CD4-positive, alpha-beta T cell treated with Interleukin-6 for 4 hours (primary cell): Measurements from ENCODE around the gene DUSP22.
A peak's percentile ranks its signal among the peaks of the same experiment; 100 is the strongest.
"Not testable (repeated sequence)": the region's sequence is repeated elsewhere in the genome, so short reads cannot be mapped to it uniquely, and the experiment has no call there.

Experiments
- DNase-seq: peaks from one replicate; pipeline ENCODE4 v3.0.0-alpha.2; 2020; ENCODE audit warnings: mixed read lengths

The DUSP22 gene, protein sequence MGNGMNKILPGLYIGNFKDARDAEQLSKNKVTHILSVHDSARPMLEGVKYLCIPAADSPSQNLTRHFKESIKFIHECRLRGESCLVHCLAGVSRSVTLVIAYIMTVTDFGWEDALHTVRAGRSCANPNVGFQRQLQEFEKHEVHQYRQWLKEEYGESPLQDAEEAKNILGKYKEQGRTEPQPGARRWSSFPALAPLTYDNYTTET

DNA sequence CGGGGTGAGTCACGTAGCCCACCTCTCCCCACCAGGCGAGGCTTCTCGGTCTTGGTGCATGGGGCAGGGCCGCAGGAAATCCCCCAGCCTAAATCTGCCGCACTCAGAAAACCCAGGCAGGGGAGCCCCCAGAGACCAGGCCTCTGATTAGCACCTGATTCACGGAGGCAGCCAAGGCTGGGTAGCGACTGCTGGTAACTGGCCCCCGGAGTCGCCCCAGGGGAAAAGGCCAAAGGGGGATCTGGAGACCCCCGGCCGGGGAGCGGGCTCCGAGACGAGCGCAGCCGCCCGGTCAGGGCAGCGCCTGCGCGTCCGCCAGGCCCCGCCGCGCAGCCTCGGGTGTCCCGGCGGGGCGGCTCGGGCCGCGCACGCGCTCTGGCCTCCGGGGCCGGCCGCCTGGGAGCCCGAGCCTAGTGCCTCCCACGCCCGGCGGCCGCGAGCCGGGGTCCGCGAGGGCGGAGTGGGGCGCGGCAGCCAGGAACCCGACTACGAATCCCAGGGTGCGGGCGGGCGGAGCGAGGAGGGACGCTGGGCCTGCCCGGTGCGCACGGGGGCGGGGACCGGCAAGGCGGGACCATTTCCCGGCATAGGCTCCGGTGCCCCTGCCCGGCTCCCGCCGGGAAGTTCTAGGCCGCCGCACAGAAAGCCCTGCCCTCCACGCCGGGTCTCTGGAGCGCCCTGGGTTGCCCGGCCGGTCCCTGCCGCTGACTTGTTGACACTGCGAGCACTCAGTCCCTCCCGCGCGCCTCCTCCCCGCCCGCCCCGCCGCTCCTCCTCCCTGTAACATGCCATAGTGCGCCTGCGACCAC, at the start of gene DUSP22:
DUSP22 (plus strand) TSS at position 791 of the 809 bp plus-strand sequence. CDS start 53 bp downstream, outside the sequence.
- DNase-seq: peak; percentile 84

DNA sequence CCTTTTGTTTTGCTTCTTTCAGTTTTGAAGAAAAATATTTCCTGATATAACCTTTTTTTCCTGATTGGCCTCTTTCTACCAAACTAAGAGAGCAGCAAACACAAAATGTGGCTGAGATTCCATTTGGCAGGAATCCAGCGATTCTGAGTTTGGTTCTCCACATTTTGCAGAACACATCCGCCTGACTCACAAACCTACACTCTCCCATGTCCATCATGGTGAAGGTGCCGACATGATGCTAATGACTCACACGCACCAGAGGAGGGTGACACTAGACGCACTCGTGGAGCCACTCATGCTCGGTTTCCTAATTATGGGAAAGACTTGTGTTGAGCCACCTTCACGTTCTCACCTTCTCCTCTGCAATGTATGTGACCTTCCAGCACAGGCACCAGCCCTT, 45.9 kb upstream of the DUSP22 start:
- DNase-seq: no peak

DNA sequence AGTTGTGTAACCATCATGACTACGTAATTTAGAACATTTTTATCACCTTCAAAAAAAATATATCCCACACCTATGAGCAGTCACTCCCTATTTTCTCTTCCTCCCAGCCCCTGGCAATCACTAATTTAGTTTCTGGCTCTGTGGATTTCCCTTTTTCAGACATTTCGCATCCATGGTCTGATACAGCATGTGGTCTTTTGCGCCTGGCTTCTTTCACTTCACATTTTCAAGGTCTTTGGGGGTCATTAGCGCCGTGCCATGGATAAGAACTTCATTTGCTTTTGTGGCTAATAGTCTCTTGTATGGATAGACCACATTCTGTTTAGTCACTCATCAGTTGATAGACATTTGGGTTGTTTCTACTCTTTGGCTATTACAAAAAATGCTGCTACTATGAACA, 44.9 kb upstream of the DUSP22 start:
- no peak for DNase-seq

DNA sequence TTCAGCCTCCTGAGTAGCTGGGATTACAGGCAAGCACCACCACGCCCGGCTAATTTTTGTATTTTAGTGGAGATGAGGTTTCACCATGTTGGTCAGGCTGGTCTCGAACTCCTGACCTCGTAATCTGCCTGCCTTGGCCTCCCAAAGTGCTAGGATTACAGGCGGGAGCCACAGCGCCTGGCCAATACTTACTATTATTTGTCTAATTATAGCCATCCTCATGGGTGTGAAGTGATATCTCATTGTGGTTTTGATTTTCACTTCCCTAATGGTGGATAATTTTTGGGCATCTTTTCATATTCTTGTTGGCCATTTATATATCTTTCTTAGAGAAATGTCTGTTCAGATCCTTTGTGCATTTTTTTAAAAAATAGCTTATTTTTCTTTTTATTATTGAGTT, 44.2 kb upstream of the DUSP22 start:
- DNase-seq: not testable (repeated sequence)

DNA sequence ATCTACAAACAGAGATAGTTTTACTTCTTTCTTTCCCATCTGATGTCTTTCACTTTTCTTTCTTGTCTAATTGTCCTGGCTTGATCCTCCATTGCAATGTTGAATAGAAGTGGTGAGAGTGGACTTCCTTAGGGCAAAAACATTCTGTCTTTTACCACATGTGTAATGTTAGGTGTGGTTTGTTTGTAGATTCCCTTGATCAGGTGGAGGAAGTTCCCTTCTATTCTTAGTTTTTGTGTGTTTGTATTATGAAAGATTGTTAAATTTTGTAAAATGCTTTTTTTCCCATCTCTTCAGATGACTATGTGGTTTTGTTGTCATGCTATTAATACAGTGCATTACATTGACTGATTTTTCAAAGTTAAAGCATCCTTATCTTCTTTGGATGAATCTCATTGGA, 41.6 kb upstream of the DUSP22 start:
- DNase-seq: no peak

DNA sequence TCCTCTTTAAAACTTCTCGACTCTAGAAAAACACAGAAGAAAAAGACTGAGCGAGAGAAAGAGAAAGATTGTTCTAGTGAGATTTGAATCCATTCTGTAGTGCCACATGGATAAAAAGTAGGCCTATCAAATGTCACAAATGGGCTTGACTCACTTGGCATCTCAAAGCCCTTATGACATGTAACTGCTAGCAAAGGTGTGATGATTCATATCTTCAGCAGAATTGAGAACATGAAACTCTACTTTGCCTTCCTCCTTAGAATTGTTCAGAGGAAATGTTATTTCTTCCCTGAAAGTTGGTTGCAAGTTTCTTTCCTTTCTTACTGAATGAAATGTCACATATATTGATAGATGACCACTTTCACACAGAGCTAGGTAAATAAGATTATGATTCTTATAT, 40.4 kb upstream of the DUSP22 start:
- DNase-seq: no peak

DNA sequence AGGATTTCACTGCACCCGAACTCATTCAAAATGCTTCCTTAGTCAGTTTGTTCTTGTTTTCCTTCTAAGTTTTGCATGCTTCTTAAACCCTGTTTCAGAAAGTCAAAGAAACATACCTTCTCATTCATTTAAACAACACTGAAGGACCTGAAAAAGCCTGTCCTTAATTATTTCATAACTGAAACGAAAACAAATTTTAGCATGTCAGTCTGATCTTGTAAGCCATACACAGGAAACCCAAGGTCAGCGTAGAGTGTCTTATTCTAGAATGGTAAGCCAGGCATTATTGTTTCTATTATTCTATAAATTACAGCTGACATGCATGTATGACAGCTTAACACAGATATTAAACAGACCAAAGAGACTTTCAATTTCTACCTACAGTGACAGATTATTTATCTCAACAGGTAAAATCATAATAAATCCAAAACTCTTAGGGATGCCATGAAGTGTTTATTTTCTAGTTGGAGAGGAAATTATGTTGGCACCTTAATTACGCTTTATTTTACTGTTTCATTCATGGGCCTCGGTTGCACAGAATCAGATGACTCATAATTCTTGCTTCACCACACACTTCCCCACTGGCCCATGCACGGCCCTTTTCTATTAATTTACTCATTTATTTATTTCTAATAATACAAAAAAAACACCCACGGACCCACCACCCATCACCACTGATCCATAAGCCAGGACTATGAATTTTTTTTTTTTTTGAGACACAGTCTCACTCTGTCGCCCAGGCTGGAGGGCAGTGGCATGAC, 39.3 kb upstream of the DUSP22 start:
- DNase-seq: no peak

DNA sequence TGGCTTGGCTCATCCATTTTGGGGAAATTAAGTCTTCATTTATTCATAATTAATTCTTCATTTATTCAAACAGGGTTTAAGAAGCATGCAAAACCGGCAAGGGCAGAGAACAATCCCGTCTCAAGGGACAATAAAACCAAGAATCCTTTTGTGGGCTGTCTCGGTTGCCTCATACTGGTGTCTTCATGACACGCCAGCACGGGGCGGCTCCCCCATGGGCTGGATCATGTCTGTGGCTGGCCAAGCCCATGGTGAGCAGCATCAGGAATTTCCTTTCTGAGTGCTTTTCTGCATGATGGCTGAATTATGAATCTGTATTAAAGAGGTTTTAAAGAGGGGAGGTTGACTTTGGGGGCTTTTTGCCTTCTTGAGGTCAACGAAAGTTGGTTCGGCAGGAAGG, 38.3 kb upstream of the DUSP22 start:
- no peak for DNase-seq

DNA sequence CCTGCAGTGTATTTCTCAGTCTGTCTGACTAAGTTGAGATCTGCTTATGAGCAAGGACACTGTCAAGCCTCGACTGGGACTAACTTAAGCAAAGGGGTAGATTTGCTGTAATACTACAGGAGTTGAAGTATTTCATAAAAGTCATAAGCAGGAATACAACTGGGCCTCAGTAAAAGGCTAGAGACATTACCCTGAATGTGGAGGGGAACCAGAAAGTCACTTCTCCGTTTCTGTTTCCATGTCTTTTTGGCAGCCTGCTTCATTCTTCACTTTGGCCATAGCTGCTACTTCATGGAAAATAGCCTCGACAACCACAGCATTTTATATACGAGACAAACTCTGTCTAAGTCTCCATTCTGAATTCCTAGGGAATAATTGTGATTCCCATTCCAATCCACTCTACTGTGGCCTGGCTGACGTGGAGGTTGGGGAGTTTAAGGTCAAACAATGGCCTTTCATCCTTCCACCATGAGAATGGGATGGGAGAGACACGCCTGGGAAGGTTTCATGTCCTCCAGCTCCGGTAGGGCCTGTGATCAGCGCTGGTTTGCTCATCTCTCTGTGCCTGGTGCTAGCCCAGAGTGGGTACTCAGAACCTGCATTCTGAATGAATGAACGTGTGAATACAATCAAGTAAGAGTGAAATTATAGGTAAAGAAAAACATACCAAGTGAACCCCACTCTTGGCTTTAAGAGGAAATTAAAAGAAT, 37.1 kb upstream of the DUSP22 start:
- no peak for DNase-seq

DNA sequence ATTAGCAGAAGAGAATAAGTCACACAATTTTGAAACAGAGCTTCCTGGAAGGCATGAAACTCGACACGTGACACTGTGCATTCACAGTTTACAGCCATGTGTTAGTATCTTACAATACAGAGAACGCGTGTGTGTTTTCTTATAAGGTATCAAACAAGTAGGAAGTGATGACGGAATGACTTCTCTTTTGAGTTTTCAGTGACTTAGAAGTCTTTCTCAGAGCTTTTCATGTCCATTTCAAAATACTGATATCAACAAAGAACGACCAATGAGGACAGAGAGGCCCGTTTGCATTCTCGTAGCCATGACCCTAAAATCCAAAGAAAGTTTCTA, 36.6 kb upstream of the DUSP22 start:
- DNase-seq: no peak

DNA sequence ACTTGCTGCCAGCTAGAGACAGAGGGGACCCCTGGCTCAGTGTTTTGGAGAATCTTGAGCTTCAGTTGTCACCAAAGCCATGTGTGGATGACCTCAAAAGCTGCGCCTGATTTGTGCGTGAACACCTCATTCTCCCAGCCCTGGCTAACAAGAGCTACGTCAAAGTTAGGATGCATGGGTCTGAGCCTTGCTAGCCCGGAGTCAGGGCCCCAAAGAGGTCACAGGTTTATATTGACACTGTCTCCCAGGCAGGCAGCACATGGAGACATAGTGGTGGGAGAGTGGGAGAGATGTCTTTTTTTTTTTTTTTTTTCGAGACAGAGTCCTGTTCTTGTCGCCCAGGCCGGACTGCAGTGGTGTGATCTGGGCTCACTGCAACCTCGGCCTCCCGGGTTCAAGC, 36.1 kb upstream of the DUSP22 start:
- no peak for DNase-seq

DNA sequence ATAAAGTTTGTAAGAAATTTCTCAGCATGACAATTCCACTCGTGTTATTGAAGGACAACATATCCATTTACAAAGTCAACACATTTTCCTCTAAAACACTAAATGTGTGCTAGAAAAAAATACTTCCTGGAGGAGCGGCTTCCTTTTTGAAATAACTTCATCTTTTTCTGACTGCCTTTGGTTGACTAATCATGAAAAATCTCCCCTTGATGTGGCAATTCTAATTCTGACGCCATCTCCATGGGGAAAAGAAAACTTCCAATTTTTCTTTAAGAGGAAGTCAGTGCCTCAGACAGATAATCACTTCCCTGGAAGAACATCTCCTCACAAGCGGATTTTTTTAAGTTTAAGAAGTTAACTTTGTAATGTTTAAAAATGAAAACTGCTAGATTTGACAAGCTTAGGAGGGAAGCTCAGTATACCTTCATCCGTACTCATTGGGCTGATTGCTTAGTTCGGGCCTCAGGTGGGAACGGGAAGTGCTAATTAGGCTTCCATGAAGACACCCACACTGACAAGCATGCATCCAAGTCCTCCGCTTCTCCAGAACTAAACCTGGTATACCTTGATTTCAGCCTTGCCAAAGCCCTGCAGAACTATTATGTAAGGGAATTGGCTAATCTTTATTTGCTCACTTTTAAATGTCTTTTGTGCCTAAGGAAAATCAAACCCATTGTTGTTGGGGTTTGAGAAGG, 35.1 kb upstream of the DUSP22 start:
- DNase-seq: no peak

DNA sequence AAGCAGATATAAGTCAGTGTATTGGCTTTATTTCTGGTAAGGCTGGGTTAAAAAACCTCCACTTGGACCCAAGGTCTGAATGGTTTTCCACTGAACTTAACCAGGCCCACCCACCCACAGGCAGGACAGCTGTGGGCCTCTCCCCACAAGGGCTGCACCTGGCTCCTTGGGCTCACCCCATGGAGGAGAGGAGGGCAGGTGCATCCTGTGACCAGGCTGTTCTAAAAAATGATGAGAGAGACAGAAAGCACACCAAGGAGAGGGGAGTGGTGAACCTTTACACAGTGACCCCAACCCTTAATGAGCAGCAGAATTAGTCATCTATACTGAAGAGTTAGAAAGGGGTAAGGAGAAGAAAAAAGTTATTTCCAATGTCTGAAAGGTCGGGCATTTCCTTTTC, 34.5 kb upstream of the DUSP22 start:
- no peak for DNase-seq

DNA sequence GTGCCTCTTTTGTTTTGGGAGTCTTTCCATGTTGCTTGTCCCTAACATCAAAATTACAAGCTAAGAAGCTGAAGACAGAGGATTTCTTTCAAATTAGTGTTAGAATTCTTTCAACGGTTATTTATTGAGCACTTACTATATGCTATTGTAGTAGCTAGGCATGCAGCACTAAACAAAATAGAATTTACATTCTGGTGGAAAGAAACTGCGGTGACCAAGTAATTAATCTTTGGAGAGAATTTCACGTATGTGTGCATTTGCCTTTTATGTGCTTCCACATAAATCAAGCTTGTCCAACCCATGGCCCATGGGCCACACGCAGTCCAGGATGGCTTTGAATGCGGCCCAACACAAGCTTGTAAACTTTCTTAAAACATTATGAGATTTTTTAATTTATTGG, 33.0 kb upstream of the DUSP22 start:
- no peak for DNase-seq

DNA sequence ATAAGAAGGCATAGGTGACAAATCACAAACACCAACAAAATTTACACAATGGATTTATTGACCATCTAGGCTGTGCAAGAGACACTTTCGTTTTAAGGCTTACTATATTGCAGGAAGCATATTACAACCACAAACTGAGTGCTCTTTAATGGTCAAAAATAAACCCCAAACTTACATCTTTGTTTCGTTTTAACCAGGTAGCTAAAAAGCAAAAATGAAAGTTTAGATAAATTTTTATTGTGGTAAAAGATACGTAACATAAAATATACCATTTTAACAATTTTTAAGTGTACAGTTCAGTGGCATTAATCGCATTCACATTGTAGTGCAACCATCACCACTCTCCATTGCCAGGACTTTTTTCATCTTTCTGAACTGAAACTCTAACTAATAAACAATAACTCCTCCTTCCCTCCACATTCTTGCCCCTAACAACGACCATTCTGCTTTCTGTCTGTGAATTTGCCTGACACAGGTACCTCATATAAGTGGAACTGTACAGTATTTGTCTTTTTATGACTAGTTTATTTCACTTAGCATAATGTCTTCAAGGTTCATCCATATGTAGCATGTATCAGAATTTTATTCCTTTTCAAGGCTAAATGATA, 32.3 kb upstream of the DUSP22 start:
- no peak for DNase-seq

DNA sequence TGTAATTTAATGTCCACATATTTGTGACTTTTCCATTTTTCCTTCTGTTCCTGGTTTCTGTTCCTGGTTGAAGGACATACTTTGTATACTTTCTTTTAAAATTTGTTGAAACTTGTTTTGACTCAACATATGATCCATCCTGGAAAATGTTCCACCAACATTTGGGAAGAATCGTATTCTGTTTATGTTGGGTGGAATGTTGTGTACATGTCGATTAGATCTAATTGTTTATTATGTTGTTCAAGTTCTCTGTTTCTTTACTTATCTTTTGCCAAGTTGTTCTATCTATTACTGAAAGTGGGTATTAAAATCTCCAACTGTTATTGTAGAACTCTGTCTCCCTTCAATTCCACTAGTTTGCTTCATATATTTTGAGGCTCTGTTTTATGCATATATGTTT, 27.7 kb upstream of the DUSP22 start:
- no peak for DNase-seq

DNA sequence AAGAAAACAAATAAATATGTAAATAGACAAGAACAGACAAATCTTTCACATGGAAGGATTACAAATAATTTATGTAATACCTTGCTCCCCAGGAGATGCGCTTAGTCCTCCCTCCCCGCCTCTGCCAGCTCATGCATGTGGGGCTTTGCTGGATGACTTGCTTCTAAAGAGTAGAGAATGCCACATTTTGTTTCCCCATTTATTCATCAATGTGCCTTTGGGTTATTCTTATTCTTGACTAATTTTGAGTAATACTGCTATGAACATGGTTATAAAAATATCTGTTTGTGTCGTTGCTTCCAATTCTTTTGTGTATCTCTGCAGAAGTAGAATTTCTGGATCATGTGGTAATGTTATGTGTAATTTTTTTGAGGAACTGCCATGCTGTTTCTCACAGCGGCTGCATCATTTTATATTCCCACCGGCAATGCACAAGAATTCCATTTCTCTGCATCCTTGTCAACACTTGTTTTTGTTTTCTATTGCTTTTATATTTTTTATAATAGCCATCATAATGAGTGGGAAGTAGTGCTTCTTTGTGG, 23.8 kb upstream of the DUSP22 start:
- DNase-seq: no peak

DNA sequence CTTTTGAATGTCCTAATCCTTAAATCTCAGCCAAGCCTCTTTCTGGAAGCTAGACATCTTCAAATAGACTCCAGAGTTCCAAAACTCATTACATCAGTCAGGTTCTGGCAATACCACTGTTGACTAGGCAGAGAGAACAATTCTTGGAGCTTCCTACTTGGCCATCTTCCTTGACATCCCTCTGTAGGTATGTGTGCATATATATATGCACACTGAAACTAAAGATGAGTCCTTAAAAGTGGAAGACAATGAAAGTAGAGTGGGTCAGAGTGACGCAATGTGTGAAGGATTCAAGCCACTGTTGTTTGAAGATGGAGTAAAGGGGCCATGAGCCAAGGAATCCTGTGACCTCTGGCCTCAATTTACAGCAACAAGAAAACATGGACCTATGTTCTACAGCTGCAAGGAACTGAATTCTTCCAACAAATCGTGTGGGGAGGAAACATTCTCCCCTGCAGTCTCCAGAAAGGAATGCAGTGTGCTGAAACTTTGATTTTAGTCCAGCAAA, 18.7 kb upstream of the DUSP22 start:
- DNase-seq: no peak

DNA sequence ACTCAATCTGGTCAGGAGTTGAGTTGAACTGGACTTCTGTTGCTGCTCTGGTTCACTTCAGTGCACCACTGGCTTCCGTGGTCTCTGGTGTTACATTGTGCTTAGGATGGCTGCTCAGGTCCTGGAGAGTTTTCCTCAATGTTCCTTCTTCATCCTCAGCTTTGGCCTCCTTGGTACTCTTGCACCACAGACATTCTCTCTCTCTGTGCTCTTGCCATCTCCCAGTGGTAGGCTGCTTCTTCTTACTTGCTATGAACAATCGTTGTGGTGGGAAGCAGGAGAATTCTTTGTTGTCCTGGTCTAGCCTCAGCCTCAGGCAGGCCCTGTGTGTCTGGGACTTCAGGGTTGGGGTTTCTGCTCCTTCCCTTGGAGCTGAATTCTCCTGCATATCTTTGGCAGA, 14.5 kb upstream of the DUSP22 start:
- DNase-seq: no peak

DNA sequence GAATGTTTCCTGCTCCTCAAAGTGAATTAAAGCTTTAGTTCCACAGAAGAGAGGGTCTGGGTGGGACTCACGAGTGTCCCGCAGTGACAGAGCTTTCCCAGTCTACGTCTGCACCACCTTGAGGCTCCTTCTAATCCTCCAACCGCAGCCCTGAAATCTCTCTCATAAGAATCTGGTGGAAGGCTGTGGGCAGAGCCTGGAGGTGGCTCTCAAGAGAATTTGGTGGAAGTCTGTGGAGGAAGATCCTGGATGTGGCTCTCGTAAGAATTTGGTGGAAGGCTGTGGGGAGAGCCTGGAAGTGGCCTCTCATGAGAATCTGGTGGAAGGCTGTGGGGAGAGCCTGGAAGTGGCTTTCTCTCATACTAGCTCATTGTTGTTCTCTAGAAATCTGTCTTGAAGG, 13.8 kb upstream of the DUSP22 start:
- no peak for DNase-seq

DNA sequence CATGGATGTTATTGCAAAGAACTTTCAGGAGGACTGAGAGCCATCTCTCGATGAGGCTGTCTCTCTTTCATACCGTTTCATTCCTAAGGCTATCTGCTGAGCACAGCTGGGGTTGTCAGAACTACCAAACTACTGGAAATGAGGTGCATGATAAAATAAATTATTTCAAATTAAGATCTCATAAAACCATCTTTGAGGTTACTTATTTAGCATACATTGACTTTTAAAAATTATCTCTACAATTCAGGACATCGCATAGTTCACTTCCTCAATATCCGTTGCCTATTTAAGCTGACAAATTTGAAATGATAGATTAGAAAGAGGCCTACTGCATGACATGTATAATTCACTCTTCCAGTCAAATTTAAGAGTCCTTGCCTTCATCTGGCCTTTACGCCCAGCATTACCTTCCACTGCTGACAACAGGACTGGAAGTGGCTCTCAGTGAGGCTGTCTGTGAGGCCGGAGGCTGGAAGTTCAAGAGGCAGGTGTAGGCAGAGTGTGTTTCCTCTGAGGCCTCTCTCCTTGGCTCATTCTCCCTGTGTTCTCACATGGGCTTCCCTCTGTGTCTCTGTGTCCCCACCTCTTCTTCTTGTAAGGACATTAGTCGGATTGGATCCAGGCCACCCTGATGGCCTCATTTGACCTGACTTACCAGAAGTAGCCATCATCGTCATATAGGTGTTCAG, 12.8 kb upstream of the DUSP22 start:
- DNase-seq: no peak
